ENCODE results near the gene POMP. TPM values are rescaled to one million over a fixed set of nuclear protein-coding genes. Genes with fewer than 3 reads are reported as not detected.

The POMP gene, protein sequence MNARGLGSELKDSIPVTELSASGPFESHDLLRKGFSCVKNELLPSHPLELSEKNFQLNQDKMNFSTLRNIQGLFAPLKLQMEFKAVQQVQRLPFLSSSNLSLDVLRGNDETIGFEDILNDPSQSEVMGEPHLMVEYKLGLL
- total RNA-seq (2014; rRNA removed; shearing (Covaris generic); ENCODE audit: low replicate concordance), result 44.7 and 73.6 TPM in 2 replicates

DNA sequence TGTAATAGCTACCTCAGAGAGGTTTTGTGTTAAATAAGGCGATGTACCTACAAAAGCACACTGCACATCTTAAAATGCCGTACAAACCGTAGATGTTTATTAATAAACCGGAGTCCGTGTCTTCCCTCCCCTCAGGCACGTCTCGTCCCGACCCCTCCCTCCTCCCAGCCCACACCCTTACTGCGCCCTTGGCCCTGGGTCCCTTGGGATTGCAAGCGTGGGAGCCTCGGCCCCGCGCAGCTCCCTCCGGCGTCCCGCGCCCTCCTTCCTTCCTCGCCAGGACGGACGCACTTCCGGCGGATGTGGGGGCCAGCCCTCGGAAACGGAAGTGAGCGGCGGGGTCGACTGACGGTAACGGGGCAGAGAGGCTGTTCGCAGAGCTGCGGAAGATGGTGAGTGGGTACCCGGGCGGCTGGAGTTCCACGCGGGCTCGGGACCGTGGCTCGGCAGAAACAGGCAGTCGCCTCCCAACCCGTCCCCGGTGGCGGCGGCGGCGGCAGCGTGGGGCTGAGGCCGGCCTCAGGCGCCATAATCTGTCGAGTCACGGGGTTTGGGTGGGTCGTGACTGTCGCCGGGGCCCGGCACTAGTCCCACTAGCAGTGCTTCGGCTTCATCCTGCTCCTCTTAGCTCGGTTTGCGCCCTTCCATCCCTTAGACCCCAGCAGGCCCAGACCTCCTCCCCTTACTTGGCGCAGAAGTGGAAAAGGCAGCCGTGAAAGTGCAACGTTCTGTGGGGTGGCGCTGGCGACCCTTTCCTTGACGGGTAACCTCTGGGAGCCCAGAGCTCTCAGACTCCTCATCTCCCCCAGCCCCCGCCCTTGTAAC is at the start of gene POMP:
Gene POMP, plus strand, starts transcription at position 335 of the 825 bp plus-strand sequence. Its CDS starts 55 bp downstream, at position 390.
- in situ Hi-C loops (cut with HindIII; ENCODE audit: low pct_unique_long_range_greater_than_20kb, low sequenced_read_pairs), result no loop called here
- peak; percentile 79 for DNase-seq (ENCODE audit: low read depth)

DNA sequence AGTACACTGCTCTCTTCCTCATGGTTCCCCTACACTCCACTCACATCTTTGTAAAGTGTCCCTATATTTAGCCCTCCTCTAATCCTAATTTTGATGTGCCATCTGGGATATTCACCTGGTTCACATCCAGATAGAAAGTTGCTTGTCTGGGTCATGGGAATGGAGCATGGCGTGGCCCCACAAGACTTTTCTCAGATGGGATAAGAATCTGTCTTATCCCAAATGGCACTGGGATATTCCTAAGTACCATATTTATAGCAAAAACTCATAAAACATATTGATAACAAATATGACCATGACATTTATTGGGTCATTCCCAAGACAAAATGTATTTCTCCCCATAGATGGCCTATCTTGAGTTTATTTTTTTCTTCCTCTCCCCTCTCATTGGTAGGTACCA is 49.5 kb upstream of the POMP start:
- no peak for DNase-seq (ENCODE audit: low read depth)
- in situ Hi-C loops (cut with HindIII; ENCODE audit: low pct_unique_long_range_greater_than_20kb, low sequenced_read_pairs), result no loop called here

DNA sequence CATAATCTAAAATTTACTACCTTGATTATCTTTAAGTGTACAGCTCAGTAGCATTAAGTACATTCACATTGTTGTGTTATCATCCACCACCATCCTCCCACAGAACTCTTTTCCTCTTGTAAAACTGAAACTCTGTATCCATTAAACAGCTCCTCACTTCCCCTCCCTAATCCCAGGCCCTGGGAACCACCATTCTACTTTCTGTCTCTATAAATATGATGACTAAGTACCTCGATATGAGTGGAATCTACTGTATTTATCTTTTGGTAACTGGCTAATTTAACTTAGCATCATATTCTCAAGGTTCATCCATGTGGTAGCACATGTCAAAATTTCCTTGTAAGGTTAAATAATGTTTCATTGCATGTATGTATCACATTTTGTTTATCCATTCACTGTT is 49.0 kb upstream of the POMP start:
- in situ Hi-C loops (cut with HindIII; ENCODE audit: low pct_unique_long_range_greater_than_20kb, low sequenced_read_pairs), result no loop called here
- peak; percentile 26 for DNase-seq (ENCODE audit: low read depth)

DNA sequence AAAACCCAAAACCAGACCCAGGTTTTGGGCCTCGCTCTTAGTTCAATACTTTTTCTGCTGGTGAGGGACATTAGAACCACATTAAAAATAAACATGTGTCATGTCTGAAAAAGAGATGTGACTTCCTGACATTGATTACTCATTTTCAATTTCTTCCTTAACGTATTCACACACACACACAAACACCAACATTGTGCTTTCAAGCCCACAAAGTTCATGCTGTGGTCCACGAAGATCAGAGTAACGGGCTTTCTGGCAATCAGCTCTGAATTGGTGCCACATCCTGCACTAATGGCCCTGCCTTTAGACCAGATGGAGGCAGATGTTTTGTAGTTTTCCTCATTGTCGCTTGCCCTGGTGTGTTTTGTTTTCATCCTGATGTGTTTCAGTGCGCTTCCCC is 47.9 kb upstream of the POMP start:
- no peak for DNase-seq (ENCODE audit: low read depth)
- in situ Hi-C loops (cut with HindIII; ENCODE audit: low pct_unique_long_range_greater_than_20kb, low sequenced_read_pairs), result no loop called here

DNA sequence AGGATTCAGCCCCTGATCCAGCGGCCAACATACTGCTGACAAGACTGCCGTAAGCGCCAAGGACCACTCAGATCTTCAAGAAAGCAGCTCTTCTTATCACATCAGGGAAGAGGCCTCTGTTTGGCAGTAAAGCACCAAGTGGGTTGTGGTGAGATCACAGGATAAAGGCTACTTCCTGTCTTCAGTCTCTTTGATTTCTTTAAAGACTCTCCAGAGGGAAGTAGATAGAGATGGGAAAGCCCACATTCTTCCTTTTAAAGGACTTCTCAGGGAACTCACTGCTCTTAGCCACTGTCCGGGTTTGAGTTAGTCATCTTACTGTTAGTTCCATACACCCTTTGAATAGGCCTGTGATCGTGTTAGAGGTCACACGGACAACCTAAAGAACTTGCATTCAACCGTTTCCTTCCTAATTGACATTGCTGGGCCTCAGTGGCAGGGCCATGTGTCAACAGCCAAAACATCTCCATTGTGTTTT is 47.2 kb upstream of the POMP start:
- in situ Hi-C loops (cut with HindIII; ENCODE audit: low pct_unique_long_range_greater_than_20kb, low sequenced_read_pairs), result no loop called here
- peak; percentile 14 for DNase-seq (ENCODE audit: low read depth)

DNA sequence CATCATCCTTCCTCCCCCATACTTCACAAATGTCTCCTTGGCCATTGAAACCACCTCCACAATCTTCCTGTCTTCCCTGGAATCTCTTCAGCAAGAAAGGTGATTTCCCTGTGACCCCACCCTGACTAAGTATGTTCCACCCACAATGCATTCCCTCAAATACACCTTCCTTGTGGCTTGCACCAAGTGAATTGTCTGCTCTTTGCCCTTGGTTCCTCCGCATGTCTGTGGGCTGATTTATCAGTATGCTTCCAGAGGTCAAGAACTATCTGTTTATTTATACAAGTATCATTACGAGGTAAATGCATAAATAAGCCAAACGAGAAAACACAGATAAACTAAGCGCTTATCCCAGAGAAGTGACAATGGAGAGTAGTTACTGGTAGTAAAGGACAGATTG is 45.4 kb upstream of the POMP start:
- DNase-seq (ENCODE audit: low read depth), result no peak
- in situ Hi-C loops (cut with HindIII; ENCODE audit: low pct_unique_long_range_greater_than_20kb, low sequenced_read_pairs), result no loop called here

DNA sequence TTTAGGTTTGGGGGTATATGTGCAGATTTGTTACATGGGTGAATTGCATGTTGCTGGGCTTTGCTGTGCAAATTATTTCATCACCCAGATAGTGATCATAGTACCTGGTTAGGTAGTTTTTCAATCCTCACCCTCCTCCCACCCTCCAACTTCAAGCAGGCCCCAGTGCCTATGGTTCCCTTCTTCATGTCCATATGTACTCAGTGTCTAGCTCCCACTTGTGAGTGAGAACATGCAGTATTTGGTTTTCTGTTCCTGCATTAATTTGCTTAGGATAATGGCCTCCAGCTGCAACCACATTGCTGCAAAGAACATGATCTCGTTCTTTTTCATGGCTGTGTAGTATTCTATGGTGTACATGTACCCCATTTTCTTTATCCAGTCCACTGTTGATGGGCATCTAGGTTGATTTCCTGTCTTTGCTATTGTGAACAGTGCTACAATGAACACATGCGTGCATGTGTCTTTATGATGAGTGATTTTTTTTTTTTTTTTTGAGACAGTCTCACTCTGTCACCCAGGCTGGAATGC is 42.9 kb upstream of the POMP start:
- in situ Hi-C loops (cut with HindIII; ENCODE audit: low pct_unique_long_range_greater_than_20kb, low sequenced_read_pairs), result no loop called here

DNA sequence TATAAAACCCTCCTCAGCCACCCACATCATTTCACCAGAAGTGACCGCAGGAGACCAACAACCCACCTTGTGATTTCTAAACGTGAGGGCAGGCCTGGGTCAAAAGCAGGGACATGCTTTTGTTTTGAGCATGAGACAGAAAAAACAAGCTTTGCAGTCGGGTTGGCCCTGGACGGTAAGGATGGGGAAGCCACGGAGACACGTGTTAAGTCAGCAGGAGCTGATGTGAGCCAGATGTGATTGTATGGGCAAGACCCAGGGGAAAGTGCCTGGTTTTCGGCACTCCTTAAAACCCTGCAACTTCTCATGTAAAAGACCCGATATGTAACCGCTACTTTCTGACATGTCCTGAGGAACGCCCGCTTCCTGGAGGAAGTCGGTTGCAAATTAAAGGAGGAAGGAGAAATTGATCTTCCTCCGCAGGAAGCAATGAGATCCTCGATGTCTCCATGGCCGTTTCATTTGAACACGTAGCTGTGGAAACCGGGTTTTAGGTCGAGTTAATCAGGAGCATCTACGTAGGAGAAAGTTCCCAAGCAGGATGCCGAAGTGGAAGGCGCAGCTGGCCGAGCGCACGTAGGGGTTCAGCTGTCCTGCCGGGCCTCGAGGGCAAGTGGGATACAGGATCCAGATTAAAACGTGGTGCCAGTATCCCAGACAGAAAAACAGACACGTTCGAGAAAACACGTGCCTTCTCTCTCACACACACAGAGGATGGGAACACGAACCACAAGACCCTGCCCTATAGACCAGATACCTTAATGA is 40.5 kb upstream of the POMP start:
- in situ Hi-C loops (cut with HindIII; ENCODE audit: low pct_unique_long_range_greater_than_20kb, low sequenced_read_pairs), result no loop called here

More for the DNA sequence above, 42.9 kb upstream of the POMP start:
- no peak for DNase-seq (ENCODE audit: low read depth)

DNA sequence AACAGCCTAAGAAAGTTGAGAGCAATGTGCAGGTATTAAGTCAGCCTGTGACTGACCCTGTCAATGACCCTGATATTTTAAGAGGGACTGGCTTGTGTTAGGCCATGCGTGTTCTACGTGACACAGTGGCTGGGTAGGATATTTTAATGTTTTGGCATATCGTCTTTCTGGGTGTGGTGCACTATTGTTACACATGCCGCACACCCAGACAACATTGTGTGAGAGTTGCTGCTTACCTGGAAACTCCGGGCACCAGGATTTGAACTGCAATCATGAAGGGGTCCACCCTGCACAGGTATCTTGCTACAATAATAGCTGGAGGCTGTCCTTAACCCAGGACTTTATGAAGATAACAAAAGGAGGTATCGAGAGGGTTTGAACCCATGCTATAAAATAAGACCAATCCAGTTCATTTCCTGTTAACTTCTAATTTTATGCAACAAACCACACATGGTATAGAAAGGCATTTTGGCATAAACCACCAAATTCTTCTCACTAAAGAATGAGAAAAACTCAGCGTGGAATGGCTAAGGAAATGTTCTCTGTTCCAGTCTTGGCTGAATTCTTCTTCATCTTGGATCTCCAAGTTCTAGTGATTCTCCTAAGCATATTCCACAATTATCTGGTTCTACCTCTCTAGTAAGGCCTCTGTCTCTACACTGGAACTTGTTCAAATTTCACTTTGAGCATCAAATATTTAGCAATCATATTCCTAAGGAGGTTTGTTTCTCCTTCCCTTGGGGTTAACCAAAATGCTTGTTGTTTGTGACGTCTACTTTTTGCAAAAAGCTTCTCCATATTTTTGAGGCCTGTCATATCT is 38.7 kb upstream of the POMP start:
- in situ Hi-C loops (cut with HindIII; ENCODE audit: low pct_unique_long_range_greater_than_20kb, low sequenced_read_pairs), result no loop called here

More for the DNA sequence above, 40.5 kb upstream of the POMP start:
- no peak for DNase-seq (ENCODE audit: low read depth)

DNA sequence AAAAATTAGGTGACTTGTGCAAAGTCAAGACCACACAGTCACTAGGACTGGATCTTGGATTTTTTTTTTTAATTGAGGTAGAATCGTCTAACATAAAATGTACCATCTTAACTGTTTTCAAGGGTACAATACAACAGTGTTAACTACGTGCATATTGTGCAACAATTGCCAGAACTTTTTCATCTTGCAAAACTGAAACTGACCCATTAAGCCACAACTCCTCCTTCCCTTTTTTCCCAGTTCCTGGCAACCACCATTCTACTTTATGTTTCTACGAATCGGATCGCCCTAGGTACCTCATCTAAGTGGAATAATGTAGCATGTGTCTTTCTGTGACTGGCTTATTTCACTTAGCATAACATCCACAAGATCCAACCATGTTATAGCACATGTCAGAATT is 37.5 kb upstream of the POMP start:
- no peak for DNase-seq (ENCODE audit: low read depth)
- in situ Hi-C loops (cut with HindIII; ENCODE audit: low pct_unique_long_range_greater_than_20kb, low sequenced_read_pairs), result no loop called here

More for the DNA sequence above, 38.7 kb upstream of the POMP start:
- no peak for DNase-seq (ENCODE audit: low read depth)

DNA sequence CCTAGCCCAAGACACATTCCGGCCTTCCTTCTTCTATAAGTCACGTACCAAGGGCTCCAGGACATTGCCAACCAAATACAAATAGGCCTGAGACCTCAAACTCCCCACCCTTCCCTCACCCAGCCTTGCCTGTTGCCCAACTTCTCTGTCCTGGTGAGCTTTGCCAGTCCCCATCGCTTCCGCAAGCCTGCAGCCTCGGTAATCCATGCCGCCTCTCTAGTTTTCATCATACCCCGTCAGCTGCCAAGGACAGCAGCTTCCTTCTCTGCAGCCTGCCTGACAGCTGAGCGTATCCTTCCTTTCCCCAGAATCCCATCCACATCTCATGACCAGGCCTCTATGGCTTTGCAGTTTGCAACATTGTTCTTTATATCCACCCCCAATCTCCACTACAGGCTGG is 36.6 kb upstream of the POMP start:
- no peak for DNase-seq (ENCODE audit: low read depth)
- in situ Hi-C loops (cut with HindIII; ENCODE audit: low pct_unique_long_range_greater_than_20kb, low sequenced_read_pairs), result no loop called here

DNA sequence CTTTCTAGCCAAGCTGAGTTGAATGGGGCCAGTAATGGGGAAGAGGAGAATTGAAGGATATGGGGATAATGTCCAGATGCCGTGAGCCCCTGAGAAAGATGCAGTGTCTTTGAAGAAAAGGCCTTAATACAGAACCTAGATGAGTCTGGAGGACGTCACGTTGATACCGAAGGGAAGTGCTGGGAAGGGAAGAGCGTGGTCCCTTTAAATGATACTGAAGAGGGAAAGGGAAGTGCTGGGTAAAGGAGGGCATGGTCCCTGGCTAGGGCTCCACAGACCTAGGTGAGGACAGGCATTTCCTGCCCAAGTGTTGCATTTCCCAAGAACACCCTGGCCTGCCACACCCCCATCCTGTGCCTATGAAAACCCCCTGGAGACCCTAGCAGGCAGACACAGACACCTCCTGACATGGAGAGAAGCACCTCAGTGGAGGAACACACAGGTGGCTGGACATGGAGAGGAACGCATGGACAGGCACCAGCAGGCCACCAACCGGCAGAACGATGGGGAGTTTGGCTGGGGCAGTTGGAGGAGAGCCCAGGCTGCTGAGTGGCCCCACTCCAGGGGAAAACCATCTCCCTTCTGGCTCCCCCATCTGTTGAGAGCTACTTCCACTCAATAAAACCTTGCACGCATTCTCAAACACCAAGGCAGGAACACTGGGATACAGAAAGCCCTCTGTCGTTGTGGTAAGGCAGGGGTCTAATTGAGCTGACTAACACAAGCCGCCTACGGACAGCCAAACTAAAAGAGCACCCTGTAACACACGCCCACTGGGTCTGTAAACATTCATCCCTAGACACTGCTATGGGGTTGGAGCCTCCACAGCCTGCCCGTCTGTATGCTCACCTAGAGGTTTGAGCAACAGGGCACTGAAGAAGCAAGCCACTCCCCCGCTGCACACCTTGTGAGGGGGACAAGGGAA is 34.9 kb upstream of the POMP start:
- no peak for DNase-seq (ENCODE audit: low read depth)
- in situ Hi-C loops (cut with HindIII; ENCODE audit: low pct_unique_long_range_greater_than_20kb, low sequenced_read_pairs), result no loop called here

DNA sequence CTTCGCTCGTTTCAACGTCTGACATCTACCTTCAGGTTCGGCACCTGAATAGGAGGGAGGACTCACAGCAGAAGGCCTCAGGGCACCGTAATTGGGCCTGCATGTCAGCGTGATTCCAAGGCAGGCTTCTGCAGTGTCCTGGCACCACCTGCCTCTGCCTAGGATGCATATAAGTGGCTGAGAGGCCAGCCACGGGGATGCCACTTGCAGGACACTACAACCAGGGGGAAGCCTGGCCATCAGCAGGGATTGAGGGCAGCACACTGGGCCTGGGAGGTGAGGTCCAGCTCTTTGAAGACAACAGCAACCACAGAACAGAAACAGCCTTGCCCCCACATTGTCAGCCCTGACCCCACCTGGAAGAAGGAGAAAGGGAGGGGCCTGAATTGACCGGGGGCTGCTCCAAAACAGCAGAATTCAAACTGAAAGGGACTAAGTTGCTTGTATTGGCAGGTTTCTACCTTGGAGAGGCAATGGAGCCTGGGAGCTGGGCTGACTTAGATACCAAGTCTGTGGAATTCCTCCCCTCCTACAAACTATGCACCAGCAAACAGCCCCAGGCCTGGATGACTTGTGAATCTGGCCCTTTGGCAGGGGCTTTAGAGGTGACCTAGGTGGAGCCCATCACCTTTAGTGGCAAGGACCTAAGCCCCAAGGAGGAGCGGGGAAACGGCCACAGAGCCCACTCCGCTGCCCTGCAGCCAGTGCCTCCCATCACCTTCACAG is 34.1 kb upstream of the POMP start:
- in situ Hi-C loops (cut with HindIII; ENCODE audit: low pct_unique_long_range_greater_than_20kb, low sequenced_read_pairs), result no loop called here

DNA sequence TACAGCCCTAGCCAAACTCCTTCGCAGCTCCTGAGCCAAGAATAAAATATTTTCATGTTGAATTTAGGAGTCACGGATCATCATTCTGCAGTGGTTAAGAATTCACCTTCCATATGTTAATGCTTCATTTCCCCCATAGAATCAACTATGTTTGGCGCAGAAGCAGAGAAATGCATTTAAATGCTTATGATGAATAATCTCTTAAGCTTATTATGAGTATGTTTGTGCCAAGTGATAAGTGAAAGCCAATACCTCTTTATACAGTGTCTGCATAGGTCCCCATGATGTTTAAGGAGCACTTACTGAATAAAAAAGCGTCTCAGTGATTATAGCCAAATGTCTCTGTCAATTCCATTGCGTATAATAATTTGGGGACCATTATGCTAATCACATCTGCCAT is 32.7 kb upstream of the POMP start:
- DNase-seq (ENCODE audit: low read depth), result no peak
- in situ Hi-C loops (cut with HindIII; ENCODE audit: low pct_unique_long_range_greater_than_20kb, low sequenced_read_pairs), result no loop called here

More for the DNA sequence above, 34.1 kb upstream of the POMP start:
- no peak for DNase-seq (ENCODE audit: low read depth)

DNA sequence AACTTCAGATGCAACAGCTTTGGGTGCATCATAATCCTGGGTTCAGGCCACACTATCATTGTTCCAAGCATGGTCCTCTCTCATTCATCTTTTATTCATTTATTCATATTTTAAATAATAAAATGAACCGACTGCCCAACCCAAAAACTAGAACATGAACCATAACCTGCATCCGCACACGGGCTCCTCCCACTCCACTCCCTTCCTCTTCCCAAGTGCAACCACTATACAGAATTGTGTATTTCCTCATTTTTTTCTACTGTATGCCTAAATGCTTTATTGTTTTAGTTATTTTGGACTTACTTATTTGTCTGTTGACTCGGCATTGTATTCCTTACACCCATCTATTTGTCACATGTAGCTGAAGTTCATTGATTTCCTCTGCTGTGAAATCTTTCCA is 30.7 kb upstream of the POMP start:
- in situ Hi-C loops (cut with HindIII; ENCODE audit: low pct_unique_long_range_greater_than_20kb, low sequenced_read_pairs), result no loop called here
- DNase-seq (ENCODE audit: low read depth), result no peak

DNA sequence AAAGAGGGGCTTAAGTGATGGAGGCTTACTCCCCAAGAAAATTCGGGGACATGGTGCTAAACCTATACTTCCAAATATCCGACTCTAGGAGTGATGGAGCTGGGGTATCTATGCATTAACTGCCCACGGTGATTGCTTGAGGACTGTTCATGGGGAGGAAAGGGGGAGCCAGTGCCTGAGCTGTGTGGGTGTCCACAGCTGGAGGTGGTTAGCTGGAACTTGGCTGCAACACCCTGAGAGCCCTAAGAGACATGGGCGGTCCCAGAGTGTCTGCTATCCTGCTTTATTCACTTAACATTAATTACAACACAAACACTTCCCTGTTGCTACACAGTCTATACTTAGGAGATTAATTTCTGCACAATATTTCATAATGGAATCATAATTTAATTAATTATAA is 28.1 kb upstream of the POMP start:
- DNase-seq (ENCODE audit: low read depth), result no peak
- in situ Hi-C loops (cut with HindIII; ENCODE audit: low pct_unique_long_range_greater_than_20kb, low sequenced_read_pairs), result no loop called here

Measured in Caki2 (cell line).